Naive B cell (primary cell): ENCODE measurements around the gene RIMBP2. TPM values are rescaled to one million over a fixed set of nuclear protein-coding genes. Genes with fewer than 3 reads are reported as not detected.

Source experiments
- ATAC-seq, 2 donors: fragments of 150-1000 bp; cut with Tn5 transposase; 2 replicates each; pipeline ENCODE4 v1.10.0; 2021; ENCODE audit warnings: low read depth in 2 of 2, mild to moderate bottlenecking in 2 of 2, moderate library complexity in 2 of 2
- DNase-seq: peaks from one replicate; pipeline ENCODE4 v3.0.0; 2022
- H3K27ac Mint-ChIP-seq, 6 donors: one replicate each; pipeline ENCODE4 v1.8.0; 2020 to 2022; ENCODE audit warnings: mild to moderate bottlenecking in 6 of 6, mixed read lengths in 6 of 6, moderate library complexity in 5 of 6, inconsistent platforms in 2 of 6
- H3K27me3 Mint-ChIP-seq, 3 donors: one replicate each; pipeline ENCODE4 v1.8.0; 2021 to 2022; ENCODE audit warnings: mixed read lengths in 3 of 3, mild to moderate bottlenecking in 1 of 3
- H3K36me3 Mint-ChIP-seq, 2 donors: one replicate each; pipeline ENCODE4 v1.8.0; 2020 to 2022; ENCODE audit warnings: mixed read lengths in 2 of 2, inconsistent platforms in 1 of 2, mild to moderate bottlenecking in 1 of 2
- H3K4me1 Mint-ChIP-seq, 3 donors: one replicate each; pipeline ENCODE4 v1.8.0; 2020 to 2022; ENCODE audit warnings: mixed read lengths in 3 of 3, inconsistent platforms in 1 of 3, mild to moderate bottlenecking in 1 of 3, moderate library complexity in 1 of 3
- H3K4me3 Mint-ChIP-seq, 8 donors: one replicate each; pipeline ENCODE4 v1.8.0; 2020 to 2022; ENCODE audit warnings: mild to moderate bottlenecking in 8 of 8, mixed read lengths in 8 of 8, moderate library complexity in 8 of 8, inconsistent platforms in 2 of 8
- H3K9me3 Mint-ChIP-seq, 7 donors: one replicate each; pipeline ENCODE4 v1.8.0; 2020 to 2022; ENCODE audit warnings: mixed read lengths in 7 of 7, mild to moderate bottlenecking in 5 of 7, inconsistent platforms in 2 of 7, moderate library complexity in 1 of 7
- polyA plus RNA-seq, 6 donors: library from polyadenylated mRNA; unstranded; fragments of 300-500 nt; fragmentation: Illumina TruSeq; gene quantifications; one replicate each; pipeline ENCODE4 v1.2.3, GENCODE V29; 2021; ENCODE audit warnings: low read depth in 6 of 6

The RIMBP2 gene
- polyA plus RNA-seq, 6 donors from 2014 or later, result 0.04 TPM; not detected in 5

DNA sequence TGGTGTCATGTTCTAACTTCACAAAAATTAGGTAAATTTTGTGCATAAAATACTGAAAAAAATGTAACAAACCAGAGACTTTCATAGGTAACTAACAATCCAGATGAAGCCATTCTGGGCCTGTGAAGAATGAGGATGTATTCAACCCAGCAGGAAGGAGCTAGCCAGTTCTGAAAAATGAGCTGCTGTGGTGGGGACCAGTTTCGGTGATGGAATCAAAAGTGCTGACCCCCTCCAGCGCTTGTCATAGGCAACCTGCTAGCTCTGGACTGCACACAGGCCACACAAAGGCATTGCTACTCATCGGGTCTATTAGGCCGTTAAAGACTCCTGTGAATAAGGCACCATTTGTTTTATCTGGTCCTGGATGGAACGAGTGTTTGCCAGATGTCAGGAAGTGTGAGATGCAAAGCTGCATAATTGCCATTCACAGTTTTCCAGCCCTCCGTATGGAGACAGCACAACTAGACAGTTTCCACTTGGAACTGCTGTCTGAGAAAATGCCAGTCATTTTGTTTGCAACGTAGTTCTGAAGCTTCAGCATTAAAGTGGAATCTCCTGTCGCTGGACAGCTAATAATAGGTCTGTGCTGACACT, 3.3 kb upstream of the RIMBP2 start:
- Mint-ChIP-seq H3K9me3 (peaks cover 9 to 51% (median 23%) of the 10 kb centered on the region in 7 donors), H3K4me1 (peaks cover 0 to 4% (median 0%) of the 10 kb centered on the region in 3 donors), H3K36me3 (peaks cover 10 to 20% of the 10 kb centered on the region in 2 donors), H3K27me3 (peaks cover 16 to 53% (median 30%) of the 10 kb centered on the region in 3 donors), H3K27ac (no peak overlapping the region), H3K4me3 (no peak overlapping the region)
- no peak for DNase-seq
- ATAC-seq, result no peak

GRCh38 chr12:130717752-130718151, 1.7 kb upstream of the RIMBP2 start:
- Mint-ChIP-seq H3K4me3 (no peak overlapping the region), H3K4me1 (peaks cover 4 to 11% (median 5%) of the 10 kb centered on the region in 3 donors)

GRCh38 chr12:130716969-130717366, 869 bp upstream of the RIMBP2 start:
- Mint-ChIP-seq H3K9me3 (peaks cover 2 to 27% (median 9%) of the 10 kb centered on the region in 7 donors), H3K27me3 (peaks cover 30 to 69% (median 44%) of the 10 kb centered on the region in 3 donors), H3K36me3 (peaks cover 0 to 7% of the 10 kb centered on the region in 2 donors), H3K27ac (no peak overlapping the region), H3K4me1 (peaks cover 4 to 12% (median 5%) of the 10 kb centered on the region in 3 donors), H3K4me3 (no peak overlapping the region)
- DNase-seq, result no peak
- no peak for ATAC-seq

More at GRCh38 chr12:130717752-130718151, 1.7 kb upstream of the RIMBP2 start:
- ATAC-seq (no peak), DNase-seq (no peak)
- Mint-ChIP-seq H3K27me3 (peaks cover 24 to 69% (median 36%) of the 10 kb centered on the region in 3 donors), H3K36me3 (peaks cover under 1 to 15% of the 10 kb centered on the region in 2 donors), H3K9me3 (peaks cover 8 to 35% (median 16%) of the 10 kb centered on the region in 7 donors), H3K27ac (no peak overlapping the region)

DNA sequence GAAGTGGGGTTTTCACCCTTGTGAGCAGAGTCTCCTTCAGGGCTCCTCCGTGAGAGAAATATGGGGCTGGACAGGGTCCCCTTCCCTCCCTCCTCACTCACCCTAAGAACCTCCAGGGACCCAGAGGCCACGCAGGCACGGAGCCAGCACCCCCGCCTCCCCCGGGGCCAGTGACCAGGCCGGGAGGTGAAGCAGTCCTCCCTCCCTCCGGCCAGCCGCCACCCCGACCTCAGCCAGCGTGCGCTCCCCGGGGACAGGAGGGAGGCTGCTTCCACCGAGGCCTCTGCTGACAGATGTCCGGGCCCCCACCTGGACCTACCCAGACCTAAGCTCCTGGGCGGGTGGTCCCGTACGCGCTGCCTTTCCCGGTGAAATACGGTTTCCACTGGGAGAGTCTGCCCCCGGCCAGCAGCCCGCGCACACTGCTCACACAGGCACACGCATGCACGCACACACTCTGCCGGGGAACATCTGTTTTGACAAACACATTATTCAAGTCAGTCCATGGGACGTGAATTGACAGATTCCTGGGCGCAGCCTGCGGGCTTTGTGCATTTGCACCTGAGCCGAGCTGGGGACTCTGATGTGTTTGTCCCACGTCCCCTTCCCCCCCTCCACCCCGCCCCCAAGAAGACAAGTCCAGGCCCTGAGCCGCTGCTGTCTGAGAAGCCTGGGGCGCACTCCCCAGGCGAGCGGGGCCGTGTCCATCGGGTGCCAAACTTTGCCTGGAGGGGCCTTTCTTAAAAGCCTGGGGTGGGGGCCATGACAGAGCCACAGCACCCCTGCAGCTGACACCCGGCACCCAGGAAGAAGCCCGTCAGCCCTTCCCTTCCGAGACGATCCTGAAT, 725 bp downstream of the RIMBP2 start:
- ATAC-seq (no peak), DNase-seq (no peak)
- Mint-ChIP-seq H3K4me3 (peak overlapping the region in 3 of 8 donors; percentile 55 to 59 (median 57)), H3K36me3 (peaks cover 0 to 7% of the 10 kb centered on the region in 2 donors), H3K9me3 (peaks cover 0 to 21% (median 7%) of the 10 kb centered on the region in 7 donors), H3K4me1 (peaks cover 4 to 12% (median 5%) of the 10 kb centered on the region in 3 donors), H3K27me3 (peaks cover 30 to 73% (median 58%) of the 10 kb centered on the region in 3 donors), H3K27ac (no peak overlapping the region)

DNA sequence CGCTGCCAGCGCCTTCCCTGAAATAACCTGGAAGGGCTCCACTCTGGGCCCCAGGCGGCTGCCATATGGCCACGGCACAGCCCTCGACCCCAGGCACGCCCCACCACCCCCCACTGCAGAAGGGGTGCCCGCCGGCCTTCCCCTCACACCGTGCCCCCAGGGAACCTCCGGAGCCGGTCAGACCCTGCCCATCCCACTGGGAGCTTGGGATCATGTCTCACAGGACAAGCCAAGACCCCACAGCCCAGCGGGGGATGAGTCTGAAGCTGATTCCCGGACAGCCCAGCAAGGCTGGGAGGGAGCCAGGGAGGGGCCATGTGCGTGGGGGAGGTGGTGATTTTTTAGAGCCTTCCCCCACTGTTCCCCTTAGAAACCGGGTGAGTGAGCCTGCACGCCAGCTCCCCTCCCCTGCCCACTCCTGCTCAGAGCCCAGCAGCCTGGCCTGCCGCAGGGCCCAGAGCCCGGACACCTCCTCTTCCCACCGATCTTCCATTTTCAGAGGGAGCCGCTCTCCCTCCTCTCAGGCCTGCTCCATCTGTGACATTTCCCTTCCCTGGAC, 1.4 kb downstream of the RIMBP2 start:
- Mint-ChIP-seq H3K27me3 (peaks cover 26 to 73% (median 61%) of the 10 kb centered on the region in 3 donors), H3K36me3 (peaks cover 0 to 7% of the 10 kb centered on the region in 2 donors), H3K9me3 (peaks cover 0 to 16% (median 7%) of the 10 kb centered on the region in 7 donors), H3K4me1 (peaks cover 4 to 12% (median 5%) of the 10 kb centered on the region in 3 donors), H3K4me3 (peak overlapping the region in 4 of 8 donors; percentile 9 to 59 (median 56)), H3K27ac (no peak overlapping the region)
- DNase-seq, result no peak
- ATAC-seq, result no peak

DNA sequence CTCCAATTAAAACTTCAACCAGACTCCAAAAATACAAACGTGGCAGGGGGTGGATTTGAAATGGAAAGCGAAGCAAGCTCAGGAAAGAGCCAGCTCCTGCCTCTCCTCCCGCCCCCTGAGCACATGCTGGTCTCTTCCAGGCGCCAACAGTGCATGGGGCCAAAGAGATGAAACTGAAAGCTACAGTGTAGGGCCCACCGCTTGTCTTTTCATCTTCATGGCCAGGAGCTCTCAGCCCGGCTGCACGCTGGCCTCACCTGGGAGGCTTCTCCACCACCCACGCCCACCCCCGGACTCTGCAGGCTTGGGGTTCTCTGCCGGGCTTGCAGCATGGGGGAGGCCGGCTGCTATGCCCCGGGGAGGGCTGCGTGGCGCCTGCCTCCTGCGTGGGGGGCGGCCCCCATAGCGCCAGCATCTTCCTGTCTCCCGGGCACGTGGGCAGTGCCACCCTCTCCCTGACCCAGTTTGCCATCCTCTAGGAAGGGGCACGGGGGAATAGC, 2.0 kb downstream of the RIMBP2 start:
- DNase-seq (no peak), ATAC-seq (no peak)
- peaks cover 0 to 16% (median 7%) of the 10 kb centered on the region in 7 donors for H3K9me3 Mint-ChIP-seq
- H3K36me3 Mint-ChIP-seq, result peaks cover 0 to 7% of the 10 kb centered on the region in 2 donors
- H3K27me3 Mint-ChIP-seq, result peaks cover 25 to 73% (median 61%) of the 10 kb centered on the region in 3 donors
- no peak overlapping the region for H3K27ac Mint-ChIP-seq
- peak overlapping the region in 5 of 8 donors; percentile 6 to 82 (median 26) for H3K4me3 Mint-ChIP-seq
- peaks cover 4 to 12% (median 5%) of the 10 kb centered on the region in 3 donors for H3K4me1 Mint-ChIP-seq

DNA sequence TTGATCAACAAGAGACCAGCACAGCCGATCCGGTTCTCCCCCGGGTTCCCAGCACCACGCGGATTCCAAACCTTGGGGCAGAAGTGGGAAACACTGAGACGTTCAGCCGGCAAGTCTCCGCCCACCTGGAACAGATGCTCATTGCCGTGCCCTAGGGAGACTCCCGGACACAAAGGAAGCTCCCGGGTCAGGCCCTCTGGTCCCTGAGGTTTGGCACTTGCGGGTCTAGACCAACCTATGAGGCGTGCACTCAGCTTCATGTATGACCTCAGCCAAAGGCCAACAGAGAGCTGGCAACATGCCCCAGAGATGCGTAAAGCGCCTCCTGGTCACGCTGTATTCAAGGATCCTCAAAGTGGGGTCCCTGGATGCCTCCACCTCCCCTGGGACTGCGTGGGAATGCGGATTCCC, 2.5 kb downstream of the RIMBP2 start:
- H3K4me1 Mint-ChIP-seq, result peaks cover 4 to 12% (median 5%) of the 10 kb centered on the region in 3 donors
- H3K27ac Mint-ChIP-seq, result no peak overlapping the region
- DNase-seq (no peak), ATAC-seq (no peak)
- peaks cover 0 to 7% of the 10 kb centered on the region in 2 donors for H3K36me3 Mint-ChIP-seq
- H3K9me3 Mint-ChIP-seq, result peaks cover 0 to 16% (median 7%) of the 10 kb centered on the region in 7 donors
- peaks cover 25 to 69% (median 61%) of the 10 kb centered on the region in 3 donors for H3K27me3 Mint-ChIP-seq
- peak overlapping the region in 2 of 8 donors; percentile 57 to 82 for H3K4me3 Mint-ChIP-seq

GRCh38 chr12:130712346-130713065, 3.6 kb downstream of the RIMBP2 start:
- DNase-seq (no peak), ATAC-seq (no peak)
- Mint-ChIP-seq H3K27me3 (peaks cover 20 to 58% (median 52%) of the 10 kb centered on the region in 3 donors), H3K9me3 (peaks cover 0 to 10% (median 3%) of the 10 kb centered on the region in 7 donors), H3K4me1 (peaks cover 4 to 12% (median 5%) of the 10 kb centered on the region in 3 donors), H3K4me3 (peak overlapping the region in 1 of 8 donors; percentile 14), H3K27ac (no peak overlapping the region), H3K36me3 (no peaks in the 10 kb centered on the region)

DNA sequence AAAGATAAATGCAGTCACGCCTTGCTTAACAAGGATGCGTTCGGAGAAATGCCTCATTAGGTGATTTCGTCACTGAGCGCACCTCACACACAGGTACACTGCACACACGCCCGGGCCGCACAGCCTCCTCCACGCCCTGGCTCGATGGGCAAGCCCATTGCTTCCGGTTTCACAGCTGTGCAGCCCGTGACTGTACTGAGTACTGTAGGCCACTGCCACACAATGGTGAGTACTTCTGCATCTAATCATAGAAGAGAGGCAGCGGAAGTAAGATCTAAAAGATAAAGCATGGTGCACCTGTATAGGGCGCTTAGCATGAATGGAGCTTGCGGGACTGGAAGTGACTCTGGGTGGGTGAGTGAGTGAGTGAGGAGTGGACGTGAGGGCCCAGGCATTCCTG, 4.3 kb downstream of the RIMBP2 start:
- no peak overlapping the region for H3K27ac Mint-ChIP-seq
- peaks cover 0 to 16% (median 4%) of the 10 kb centered on the region in 7 donors for H3K9me3 Mint-ChIP-seq
- H3K4me3 Mint-ChIP-seq, result no peak overlapping the region
- peaks cover 4 to 12% (median 5%) of the 10 kb centered on the region in 3 donors for H3K4me1 Mint-ChIP-seq
- DNase-seq (no peak), ATAC-seq (no peak)
- H3K27me3 Mint-ChIP-seq, result peaks cover 20 to 55% (median 52%) of the 10 kb centered on the region in 3 donors
- peaks cover 0 to 7% of the 10 kb centered on the region in 2 donors for H3K36me3 Mint-ChIP-seq

DNA sequence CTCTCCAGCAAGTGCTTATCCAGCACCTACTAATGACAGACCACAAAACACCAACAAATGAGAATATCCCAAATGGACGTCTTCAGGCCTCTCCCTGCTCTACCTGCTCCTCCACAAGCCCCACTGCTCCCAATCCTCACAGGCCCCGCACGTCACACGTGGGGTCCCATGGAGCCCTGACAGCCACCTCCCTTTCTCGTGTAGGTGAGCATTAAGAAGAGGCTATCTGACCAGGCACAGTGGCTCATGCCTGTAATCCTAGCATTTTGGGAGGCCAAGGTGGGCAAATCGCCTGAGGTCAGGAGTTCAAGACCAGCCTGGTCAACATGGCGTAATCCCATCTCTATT, 5.4 kb downstream of the RIMBP2 start:
- Mint-ChIP-seq H3K27ac (peak overlapping the region in 1 of 6 donors; percentile 6), H3K36me3 (peaks cover 0 to 7% of the 10 kb centered on the region in 2 donors), H3K4me3 (no peak overlapping the region), H3K4me1 (peaks cover 4 to 12% (median 5%) of the 10 kb centered on the region in 3 donors), H3K27me3 (peaks cover 13 to 49% (median 42%) of the 10 kb centered on the region in 3 donors), H3K9me3 (peaks cover 0 to 16% (median 4%) of the 10 kb centered on the region in 7 donors)
- no peak for DNase-seq
- ATAC-seq, result no peak

GRCh38 chr12:130709971-130710732, 5.9 kb downstream of the RIMBP2 start:
- H3K4me1 Mint-ChIP-seq, result peaks cover 4 to 12% (median 5%) of the 10 kb centered on the region in 3 donors
- ATAC-seq (no peak), DNase-seq (no peak)
- H3K36me3 Mint-ChIP-seq, result peaks cover 0 to 7% of the 10 kb centered on the region in 2 donors
- no peak overlapping the region for H3K4me3 Mint-ChIP-seq
- no peak overlapping the region for H3K27ac Mint-ChIP-seq
- H3K9me3 Mint-ChIP-seq, result peaks cover 0 to 16% (median 4%) of the 10 kb centered on the region in 7 donors
- peaks cover 13 to 51% (median 37%) of the 10 kb centered on the region in 3 donors for H3K27me3 Mint-ChIP-seq
